Measurements from ENCODE around the gene CETP.

- no peak for TF ChIP-seq POLR2AphosphoS5 (IDR thresholded peaks at IDR 0.05; ENCODE audit: low read depth, low read length)
- no peak for TF ChIP-seq REST (IDR thresholded peaks at IDR 0.05; ENCODE audit: insufficient read depth in 1 of 2, low read depth in 2 of 2, low read length in 2 of 2)
These were observed 22.9 kb downstream of the CETP start for GRCh38 chr16:56984639-56985038.

Measured in PFSK-1 (cell line).